ENCODE results near the gene ADORA1. TPM values are rescaled to one million over a fixed set of nuclear protein-coding genes. Genes with fewer than 3 reads are reported as not detected.

Gene ADORA1
- total and polyA plus RNA-seq, 2 of the 4 experiments (the other 2 are of a cell fraction), result 0.36 to 0.56 TPM

DNA sequence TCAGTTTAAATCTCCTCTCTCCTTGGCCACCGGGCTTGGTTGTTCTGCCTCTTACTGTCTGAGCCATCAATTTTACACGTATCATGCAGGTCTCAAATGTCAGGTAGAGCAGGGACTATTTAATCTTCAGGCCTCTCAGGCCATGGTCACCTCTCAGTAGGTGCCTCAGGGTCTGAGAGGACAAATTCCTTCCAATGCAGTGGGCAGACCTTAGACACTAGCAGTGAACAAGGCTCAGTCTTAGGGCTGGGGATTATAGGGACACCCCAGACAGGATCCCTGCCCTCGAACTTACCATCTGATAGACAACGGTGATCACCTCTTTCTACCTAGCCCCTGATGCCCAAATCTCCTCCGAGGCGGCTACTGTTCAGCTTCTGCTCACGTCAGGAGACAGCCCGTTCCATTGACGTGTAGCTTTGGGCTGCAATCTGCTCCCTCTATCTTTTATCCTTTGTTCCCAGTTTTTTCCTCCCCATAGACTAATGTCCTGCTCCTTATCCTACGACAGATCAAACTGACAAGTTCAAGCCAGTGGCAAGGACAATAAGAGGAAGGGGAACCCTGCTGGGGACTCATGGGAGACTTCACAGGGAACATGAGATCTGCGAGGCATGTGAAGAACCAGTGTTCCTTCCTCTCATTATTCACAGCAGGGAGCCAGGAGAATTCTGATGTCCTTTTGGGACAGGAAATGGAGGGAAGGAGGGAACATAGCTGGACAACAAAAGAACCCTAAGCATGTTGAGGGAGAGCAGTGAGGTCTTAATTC, 40.3 kb upstream of the ADORA1 start:
- Histone ChIP-seq H3K18ac (ENCODE audit: low read depth, low read length) (no peak overlapping the region), H2BK20ac (ENCODE audit: low read depth, low read length) (no peak overlapping the region), H3K4ac (ENCODE audit: low read depth, low read length) (no peak overlapping the region), H3K4me2 (ENCODE audit: low read depth, low read length) (no peak overlapping the region), H3K9me3 (ENCODE audit: control insufficient read depth, insufficient read depth, low read length) (no peaks in the 10 kb centered on the region), H2BK15ac (ENCODE audit: low read depth, low read length) (no peak overlapping the region), H2AK5ac (ENCODE audit: low read depth, low read length) (no peak overlapping the region), H3K27ac (ENCODE audit: insufficient read depth, low read length) (no peak overlapping the region), H2AK9ac (replicated peaks; ENCODE audit: low read depth, low read length, poor library complexity) (no peak overlapping the region), H3K9ac (ENCODE audit: low read depth, low read length) (no peak overlapping the region), H3K27me3 (ENCODE audit: control insufficient read depth, insufficient read depth, low read length) (peaks cover 70% of the 10 kb centered on the region), H4K5ac (ENCODE audit: low read depth, low read length) (no peak overlapping the region), H3K79me1 (ENCODE audit: low read depth in 1 of 2, low read length in 2 of 2) (no peaks in the 10 kb centered on the region), H3K36me3 (ENCODE audit: control insufficient read depth, insufficient read depth, low read length) (no peaks in the 10 kb centered on the region), H4K91ac (ENCODE audit: insufficient read depth, low read depth, low read length) (no peak overlapping the region), H4K20me1 (ENCODE audit: insufficient read depth, low read length) (no peaks in the 10 kb centered on the region), H3K56ac (ENCODE audit: extremely low read depth, insufficient read depth, low read length) (no peak overlapping the region), H4K8ac (ENCODE audit: low read depth in 2 of 2, low read length in 2 of 2) (no peak overlapping the region), H3K4me3 (ENCODE audit: insufficient read depth, low read depth, low read length) (no peak overlapping the region), H3K14ac (replicated peaks; ENCODE audit: low read depth, low read length) (no peak overlapping the region), H2AFZ (replicated peaks; ENCODE audit: low read length, poor library complexity) (no peak overlapping the region), H2BK5ac (ENCODE audit: low read depth, low read length, poor library complexity, severe bottlenecking) (no peak overlapping the region), H3K23ac (ENCODE audit: low read depth, low read length) (no peak overlapping the region), H2BK120ac (ENCODE audit: low read depth, low read length) (no peak overlapping the region), H3K4me1 (ENCODE audit: control insufficient read depth, insufficient read depth, low read length) (no peaks in the 10 kb centered on the region), H3K9me1 (ENCODE audit: insufficient read depth, low read length) (no peaks in the 10 kb centered on the region)
- POLR2A ChIA-PET (ENCODE audit: unreplicated experiment), result no interaction called here
- no peak for TF ChIP-seq BHLHE40 (IDR thresholded peaks at IDR 0.05; ENCODE audit: low read depth, low read length)
- no peak for TF ChIP-seq POLR2A (IDR thresholded peaks at IDR 0.05; ENCODE audit: low read depth, low read length)
- no peak for TF ChIP-seq MAFK (IDR thresholded peaks at IDR 0.05; ENCODE audit: low read depth, low read length)
- TF ChIP-seq NFE2L2 (IDR thresholded peaks at IDR 0.05; ENCODE audit: low read depth, low read length), result no peak
- no peak for TF ChIP-seq MXI1 (IDR thresholded peaks at IDR 0.05; ENCODE audit: borderline replicate concordance, low read depth, low read length)
- ATAC-seq (ENCODE audit: low read depth), result no peak
- in situ Hi-C loops (cut with MboI; ENCODE audit: low sequenced_read_pairs) (no loop called here), intact Hi-C loops (cut with micrococcal nuclease) (no loop called here), dilution Hi-C loops (cut with HindIII; ENCODE audit: low sequenced_read_pairs, unreplicated experiment) (no loop called here)
- 42% methylated on average over 4 of the region's 11 CpGs; no CpG with 5 or more reads in 1 of the 2 experiments for WGBS, 2 experiments (ENCODE audit: extremely low coverage in 2 of 2, insufficient read length in 1 of 2)
- BruUV-seq (replicated peaks), result no TSS peak
- CTCF ChIA-PET, result no interaction called here
- DNase-seq, result no peak

Measured in IMR-90 (cell line).